Thoracic aorta (tissue), 2 donors: Measurements from ENCODE around the gene HNRNPDL. TPM values are rescaled to one million over a fixed set of nuclear protein-coding genes. Genes with fewer than 3 reads are reported as not detected.
"Not testable (repeated sequence)": the region's sequence is repeated elsewhere in the genome, so short reads cannot be mapped to it uniquely, and the experiment has no call there.

Experiments
- ATAC-seq: fragments of 150-250 bp; one replicate; pipeline ENCODE4 v1.8.0; 2017; ENCODE audit warnings: low read depth; ENCODE audit not compliant: insufficient number of reproducible peaks, low FRiP score
- DNase-seq: peaks from one replicate; pipeline ENCODE4 v3.0.0-alpha.2; 2020; ENCODE audit warnings: low spot score
- H3K27ac ChIP-seq, 2 donors: fragments of 200-600 bp; sonication (generic); 1 replicate in 1 of 2; 2 replicates in 1 of 2; pipeline ENCODE4 v1.5.1; 2016; ENCODE audit warnings: mild to moderate bottlenecking in 2 of 2, moderate library complexity in 2 of 2
- H3K27me3 ChIP-seq: fragments of 200-600 bp; sonication (generic); replicated peaks from 2 replicates; pipeline ENCODE4 v1.6.0; 2016; ENCODE audit warnings: mild to moderate bottlenecking; ENCODE audit not compliant: insufficient read depth
- H3K36me3 ChIP-seq: fragments of 200-600 bp; sonication (generic); one replicate; pipeline ENCODE4 v1.5.1; 2016
- H3K4me1 ChIP-seq, 2 donors: fragments of 200-600 bp; sonication (generic); 1 replicate in 1 of 2; 2 replicates in 1 of 2; pipeline versions ENCODE4 v1.5.1 to v1.6.0; 2016; ENCODE audit warnings: low read depth in 2 of 2, mild to moderate bottlenecking in 1 of 2; ENCODE audit not compliant: control insufficient read depth in 1 of 2
- H3K4me3 ChIP-seq: fragments of 200-600 bp; sonication (generic); 2 replicates; pipeline ENCODE4 v1.5.1; 2016; ENCODE audit warnings: mild to moderate bottlenecking
- H3K9me3 ChIP-seq: fragments of 200-600 bp; sonication (generic); 2 replicates; pipeline ENCODE4 v1.5.1; 2016
- total RNA-seq, 2 donors: library from RNA; depleted of rRNA; stranded (reverse); fragments of >200 nt; gene quantifications; one replicate each; pipeline versions ENCODE4 v1.1.0 to v1.2.3, GENCODE V29; 2016
- TF ChIP-seq, protein P1 (sequence below): fragments of 200-600 bp; sonication (generic); IDR thresholded peaks from one replicate; pipeline ENCODE4 v1.5.1; 2019; ENCODE audit warnings: antibody characterized with exemption

HNRNPDL gene
- total RNA-seq, 2 donors from 2014 or later = 145 to 191 TPM

DNA sequence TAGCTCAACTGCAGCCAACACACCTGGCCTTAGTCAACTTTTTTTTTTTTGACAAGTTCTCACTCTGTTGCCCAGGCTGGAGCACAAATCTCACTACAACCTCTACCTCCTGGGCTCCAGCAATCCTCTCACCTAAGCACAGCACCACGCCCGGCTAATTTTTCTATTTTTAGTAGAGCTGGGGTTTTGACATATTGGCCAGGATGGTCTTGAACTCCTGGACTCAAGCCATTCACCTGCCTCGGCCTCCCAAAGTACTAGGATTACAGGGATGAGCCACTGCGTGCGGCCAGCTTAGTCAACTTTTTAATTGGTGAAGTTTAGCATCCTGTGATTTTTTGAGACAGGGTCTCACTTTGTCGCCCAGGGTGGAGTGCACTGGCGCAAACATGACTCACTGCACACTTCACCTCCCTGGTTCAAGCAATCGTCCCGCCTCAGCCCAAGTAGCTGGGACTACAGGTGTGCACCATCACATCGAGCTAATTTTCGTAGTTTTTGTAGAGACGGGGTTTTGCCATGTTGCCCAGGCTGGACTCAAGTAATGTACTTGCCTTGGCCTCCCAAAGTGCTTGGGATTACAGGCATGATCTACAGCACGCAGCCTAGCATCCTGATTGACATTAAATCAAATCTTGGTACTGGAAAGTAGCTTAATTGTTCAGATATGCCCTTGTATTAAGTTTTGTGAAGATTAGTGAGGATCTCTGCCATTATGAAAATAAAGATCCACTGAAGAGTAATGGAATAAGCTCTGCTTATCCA, 8.3 kb downstream of the HNRNPDL start:
- DNase-seq (no peak), ATAC-seq (no peak)
- peaks cover 26% of the 10 kb centered on the region for H3K36me3 ChIP-seq
- no peak overlapping the region for H3K4me3 ChIP-seq
- TF ChIP-seq, protein P1, sequence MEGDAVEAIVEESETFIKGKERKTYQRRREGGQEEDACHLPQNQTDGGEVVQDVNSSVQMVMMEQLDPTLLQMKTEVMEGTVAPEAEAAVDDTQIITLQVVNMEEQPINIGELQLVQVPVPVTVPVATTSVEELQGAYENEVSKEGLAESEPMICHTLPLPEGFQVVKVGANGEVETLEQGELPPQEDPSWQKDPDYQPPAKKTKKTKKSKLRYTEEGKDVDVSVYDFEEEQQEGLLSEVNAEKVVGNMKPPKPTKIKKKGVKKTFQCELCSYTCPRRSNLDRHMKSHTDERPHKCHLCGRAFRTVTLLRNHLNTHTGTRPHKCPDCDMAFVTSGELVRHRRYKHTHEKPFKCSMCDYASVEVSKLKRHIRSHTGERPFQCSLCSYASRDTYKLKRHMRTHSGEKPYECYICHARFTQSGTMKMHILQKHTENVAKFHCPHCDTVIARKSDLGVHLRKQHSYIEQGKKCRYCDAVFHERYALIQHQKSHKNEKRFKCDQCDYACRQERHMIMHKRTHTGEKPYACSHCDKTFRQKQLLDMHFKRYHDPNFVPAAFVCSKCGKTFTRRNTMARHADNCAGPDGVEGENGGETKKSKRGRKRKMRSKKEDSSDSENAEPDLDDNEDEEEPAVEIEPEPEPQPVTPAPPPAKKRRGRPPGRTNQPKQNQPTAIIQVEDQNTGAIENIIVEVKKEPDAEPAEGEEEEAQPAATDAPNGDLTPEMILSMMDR = no peak
- H3K4me1 ChIP-seq = peaks cover 10 to 24% of the 10 kb centered on the region in 2 donors
- H3K9me3 ChIP-seq = no peaks in the 10 kb centered on the region
- no peaks in the 10 kb centered on the region for H3K27me3 ChIP-seq
- H3K27ac ChIP-seq = no peak overlapping the region

DNA sequence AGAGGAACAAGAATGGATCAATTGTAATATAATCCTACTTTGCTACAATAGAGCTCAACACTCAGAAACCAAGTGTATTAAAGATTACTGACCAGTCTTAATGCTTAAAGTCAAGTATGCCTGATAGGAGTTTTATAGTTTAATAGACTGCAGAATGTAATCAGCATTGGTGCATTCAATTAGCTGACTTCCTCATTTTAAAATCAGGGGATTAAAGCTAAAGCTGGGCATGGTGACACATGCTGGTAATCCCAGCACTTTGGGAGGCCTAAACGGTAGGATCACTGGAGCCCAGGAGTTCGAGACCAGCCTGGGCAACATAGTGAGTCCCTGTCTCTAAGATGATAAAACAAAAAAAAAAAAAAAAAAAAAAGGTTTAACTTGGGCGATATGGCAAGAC, 10.8 kb downstream of the HNRNPDL start:
- Histone ChIP-seq H3K36me3 (peaks cover 13% of the 10 kb centered on the region), H3K4me1 (peaks cover 0 to 7% of the 10 kb centered on the region in 2 donors), H3K9me3 (no peaks in the 10 kb centered on the region), H3K27me3 (no peaks in the 10 kb centered on the region), H3K27ac (no peak overlapping the region), H3K4me3 (no peak overlapping the region)
- TF ChIP-seq, protein P1 = no peak
- ATAC-seq (no peak), DNase-seq (no peak)

DNA sequence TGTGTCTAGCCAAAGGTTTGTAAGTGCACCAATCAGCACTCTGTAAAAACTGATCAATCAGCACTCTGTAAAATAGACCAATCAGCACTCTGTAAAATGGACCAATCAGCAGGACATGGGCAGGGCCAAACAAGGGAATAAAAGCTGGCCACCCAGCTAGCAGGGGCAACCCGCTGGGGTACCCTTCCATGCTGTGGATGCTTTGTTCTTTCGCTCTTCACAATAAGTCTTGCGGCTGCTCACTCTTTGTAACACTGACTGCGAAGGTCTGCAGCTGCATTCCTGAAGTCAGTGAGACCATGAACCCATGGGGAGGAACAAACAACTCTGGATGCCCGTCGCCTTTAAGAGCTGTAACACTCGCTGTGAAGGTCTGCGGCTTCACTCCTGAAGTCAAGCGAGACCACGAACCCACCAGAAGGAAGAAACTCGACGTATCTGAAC, 14.3 kb downstream of the HNRNPDL start:
- DNase-seq = no peak
- peaks cover 2% of the 10 kb centered on the region for H3K9me3 ChIP-seq

DNA sequence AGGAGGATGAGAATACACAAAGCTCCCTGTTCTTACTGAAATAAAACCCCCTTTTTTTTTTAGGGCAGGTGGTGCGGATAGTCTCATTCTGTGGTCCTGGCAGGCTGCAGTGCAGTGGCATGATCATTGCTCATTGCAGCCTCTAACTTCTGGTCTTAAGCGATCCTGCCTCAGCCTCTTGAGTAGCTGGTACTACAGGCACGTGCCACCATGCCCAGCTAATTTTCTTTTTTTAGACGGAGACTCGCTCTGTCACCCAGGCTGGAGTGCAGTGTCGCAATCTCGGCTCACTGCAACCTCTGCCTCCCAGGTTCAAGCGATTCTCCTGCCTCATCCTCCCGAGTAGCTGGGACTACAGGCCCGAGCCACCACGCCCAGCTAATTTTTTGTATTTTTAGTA, 15.2 kb downstream of the HNRNPDL start:
- not testable (repeated sequence) for H3K27ac ChIP-seq, H3K4me1 ChIP-seq, H3K4me3 ChIP-seq, H3K9me3 ChIP-seq, ATAC-seq, H3K36me3 ChIP-seq, H3K27me3 ChIP-seq, DNase-seq

More for the DNA sequence above, 14.3 kb downstream of the HNRNPDL start:
- no peak for ATAC-seq
- Histone ChIP-seq H3K36me3 (no peaks in the 10 kb centered on the region), H3K27me3 (no peaks in the 10 kb centered on the region), H3K4me1 (no peaks in the 10 kb centered on the region), H3K4me3 (no peak overlapping the region), H3K27ac (no peak overlapping the region)
- TF ChIP-seq, protein P1 = no peak

DNA sequence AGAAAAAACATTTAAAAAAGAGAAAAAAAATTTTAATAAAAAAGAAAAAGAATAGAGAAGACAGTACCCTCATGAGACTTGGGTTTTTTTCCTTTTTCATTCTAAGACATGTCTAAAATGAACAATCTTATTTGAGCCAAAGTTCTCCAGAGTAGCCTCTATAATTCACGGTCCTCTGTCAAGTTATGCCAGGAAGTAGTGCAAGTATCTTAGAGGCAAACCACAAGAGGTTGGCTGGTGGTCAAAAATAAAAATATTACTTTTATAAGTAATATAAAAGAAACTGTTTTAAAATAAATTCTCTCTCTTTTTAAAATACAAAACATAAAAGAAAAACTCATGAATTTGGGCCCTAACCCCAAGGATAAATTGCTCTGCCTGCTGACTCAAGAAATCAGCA, 26.5 kb downstream of the HNRNPDL start:
- no peaks in the 10 kb centered on the region for H3K27me3 ChIP-seq
- H3K27ac ChIP-seq = no peak overlapping the region
- no peak overlapping the region for H3K4me3 ChIP-seq
- ATAC-seq = no peak
- no peaks in the 10 kb centered on the region for H3K36me3 ChIP-seq
- TF ChIP-seq, protein P1 = no peak
- DNase-seq = no peak
- H3K4me1 ChIP-seq = no peaks in the 10 kb centered on the region
- H3K9me3 ChIP-seq = no peaks in the 10 kb centered on the region
